NK-92 (cell line): Measurements from ENCODE around the gene DIPK1A.

Experiments used
- DNase-seq: peaks from one replicate; lab custom pipeline; 2025; ENCODE audit not compliant: unreplicated experiment; lab: John Stamatoyannopoulos, UW

The DIPK1A gene

GRCh38 chr1:92953491-92953890 lies 7.8 kb downstream of the DIPK1A start:
- no peak for DNase-seq

DNA sequence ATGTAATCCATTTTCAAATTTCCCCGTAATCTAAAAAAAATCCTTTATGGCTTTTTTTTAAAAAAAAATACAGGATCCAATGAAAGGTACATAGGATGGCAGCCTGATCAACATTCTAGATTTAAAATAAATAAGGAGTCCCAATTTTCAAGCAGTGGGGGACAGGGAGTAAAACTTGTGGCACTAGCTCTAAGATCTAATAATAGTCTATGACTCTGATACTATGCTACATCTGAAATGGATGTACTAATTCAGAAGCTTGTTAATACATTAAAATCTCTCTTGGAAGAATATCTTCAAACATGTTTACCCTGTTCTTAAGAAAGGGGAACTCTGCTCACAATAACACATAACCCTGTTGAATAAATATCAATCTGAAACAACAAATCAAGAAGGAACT lies 8.5 kb downstream of the DIPK1A start:
- no peak for DNase-seq

DNA sequence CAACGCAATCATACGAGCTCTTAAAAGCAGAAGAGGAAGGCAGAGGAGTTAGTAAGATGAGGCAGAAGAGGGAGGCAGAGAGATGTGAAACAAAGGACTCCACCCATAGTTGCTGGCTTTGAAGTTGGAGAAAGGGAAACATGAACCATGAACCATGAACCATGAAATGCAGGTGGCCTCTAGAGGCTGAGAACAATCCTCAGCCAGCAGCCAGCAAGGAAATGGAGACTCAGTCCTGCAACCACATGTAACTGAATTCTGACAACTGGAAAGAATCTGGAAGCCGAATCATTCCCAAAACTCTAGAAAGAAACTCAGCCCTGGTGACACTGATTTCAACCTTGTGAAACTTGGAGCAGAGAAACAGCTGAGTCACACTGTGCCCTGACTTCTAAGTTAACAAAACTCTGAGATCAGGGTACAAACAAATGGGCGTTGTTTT lies 10.1 kb downstream of the DIPK1A start:
- no peak for DNase-seq

GRCh38 chr1:92949937-92950817 lies 11.1 kb downstream of the DIPK1A start:
- DNase-seq: no peak

DNA sequence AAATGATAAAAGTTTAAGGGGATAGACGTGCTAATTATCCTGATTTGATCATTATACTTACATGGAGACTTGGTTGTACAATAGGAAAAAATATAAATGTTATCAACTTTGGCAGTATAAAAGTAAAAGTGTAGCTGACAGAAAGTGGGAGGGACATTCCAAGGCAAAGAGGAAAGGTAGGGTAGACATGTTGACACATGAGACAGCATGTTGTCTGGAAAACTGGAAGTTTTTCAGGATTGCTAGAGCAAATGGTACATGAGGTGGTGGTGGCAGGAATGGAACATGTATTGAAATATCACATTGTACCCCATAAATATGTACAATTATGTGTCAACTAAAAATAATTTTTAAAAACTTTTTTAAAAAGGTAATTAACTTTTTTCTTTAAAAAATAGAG lies 13.2 kb downstream of the DIPK1A start:
- DNase-seq: no peak

DNA sequence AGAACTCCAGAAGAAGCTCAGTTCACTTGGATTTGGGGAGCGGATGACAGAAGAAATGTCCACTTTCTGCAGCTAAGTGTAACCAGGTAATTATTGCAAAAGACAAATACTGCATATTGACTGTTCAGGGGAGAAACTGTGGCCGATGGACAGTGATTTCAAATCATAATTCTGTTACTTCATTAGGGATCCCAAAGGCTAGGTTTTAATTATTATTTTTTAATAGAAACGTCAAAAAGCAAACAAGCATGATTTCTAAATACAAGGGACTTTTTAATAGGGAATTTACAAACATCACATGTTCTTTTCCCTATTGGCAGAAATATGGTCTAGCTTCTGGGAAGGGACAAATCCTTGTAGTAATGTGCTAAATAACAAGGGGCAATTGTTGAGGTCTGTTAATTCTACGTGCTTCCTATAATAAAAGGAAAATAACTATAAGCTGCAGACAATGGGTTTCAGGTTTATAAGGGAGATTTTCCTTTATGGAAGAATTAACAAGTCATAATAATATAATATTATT lies 15.5 kb downstream of the DIPK1A start:
- no peak for DNase-seq

DNA sequence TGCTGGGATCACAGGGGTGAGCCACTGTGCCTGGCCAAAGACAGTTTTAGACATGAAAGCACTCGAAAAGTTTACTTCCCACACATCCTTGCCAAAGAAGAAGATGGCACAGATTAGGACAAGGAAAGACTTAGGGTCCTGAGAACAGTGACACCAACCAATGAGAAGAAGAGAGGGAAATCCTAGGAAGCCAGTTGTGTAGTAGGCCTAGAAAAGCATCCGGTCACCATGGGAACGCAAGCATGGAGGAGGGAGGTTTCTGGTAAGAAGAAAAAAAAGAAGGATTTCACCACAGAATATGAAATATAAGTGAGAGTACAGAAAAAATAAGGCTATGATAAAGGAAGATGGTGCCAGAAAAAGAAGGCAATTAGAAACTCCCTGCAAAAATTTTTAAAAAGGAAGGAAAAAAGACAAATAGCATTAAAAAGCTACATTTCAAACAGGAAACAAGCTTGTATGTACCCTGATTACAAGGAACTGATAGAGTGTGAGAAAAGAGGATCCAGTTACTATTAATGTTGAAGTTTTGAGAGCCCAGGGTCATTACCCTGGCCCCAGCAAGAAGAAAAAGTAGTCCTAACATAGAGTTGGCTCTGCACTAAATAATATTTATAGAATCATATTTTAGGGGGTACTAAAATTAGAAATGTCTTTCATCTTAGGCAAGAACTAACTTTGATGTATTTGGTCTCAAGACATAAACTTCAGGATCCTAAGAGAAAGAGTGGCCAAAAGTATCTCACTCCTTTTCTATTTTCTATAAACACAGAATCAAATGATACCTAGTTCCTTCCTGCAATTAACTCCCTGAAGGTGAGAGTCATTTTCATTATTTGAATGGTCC lies 16.1 kb downstream of the DIPK1A start:
- no peak for DNase-seq

GRCh38 chr1:92943502-92943847 lies 17.8 kb downstream of the DIPK1A start:
- no peak for DNase-seq

DNA sequence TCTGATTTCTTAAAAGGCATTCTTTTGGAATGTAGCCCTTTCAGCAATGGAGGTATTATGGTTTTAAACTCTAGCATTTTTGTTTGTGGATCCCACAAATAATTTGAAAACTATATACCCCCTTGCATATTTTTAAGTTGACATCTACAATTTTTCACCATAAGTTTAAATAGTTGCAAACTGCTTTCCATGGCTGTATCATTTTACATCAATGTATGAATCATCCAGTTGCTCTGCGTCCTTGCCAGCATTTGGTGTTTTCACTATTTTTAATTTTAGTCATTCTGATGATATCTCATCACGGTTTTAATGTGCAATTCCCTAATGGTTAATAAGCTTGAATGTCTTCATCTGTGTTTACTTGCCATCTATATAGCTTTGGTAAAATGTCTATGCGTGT lies 20.7 kb downstream of the DIPK1A start:
- no peak for DNase-seq

DNA sequence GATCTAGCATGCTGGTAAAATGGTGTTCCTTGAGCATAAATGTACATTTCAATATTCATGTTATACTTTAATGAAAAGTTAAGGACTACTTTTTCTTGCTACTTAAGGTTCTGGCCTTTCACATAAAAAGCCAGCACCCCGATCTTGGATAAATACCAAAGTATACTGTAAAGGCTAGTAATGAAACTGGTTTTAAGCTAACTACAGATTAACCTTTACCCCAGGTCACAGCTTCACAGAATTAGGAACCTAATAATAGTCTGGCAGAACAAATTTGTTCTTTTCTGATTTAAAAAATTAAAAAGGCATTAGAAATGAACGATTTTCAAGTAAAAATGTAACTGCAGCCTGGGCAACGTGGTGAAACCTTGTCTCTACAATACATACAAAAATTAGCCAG lies 23.5 kb downstream of the DIPK1A start:
- no peak for DNase-seq

GRCh38 chr1:92936865-92937264 lies 24.4 kb downstream of the DIPK1A start:
- no peak for DNase-seq

DNA sequence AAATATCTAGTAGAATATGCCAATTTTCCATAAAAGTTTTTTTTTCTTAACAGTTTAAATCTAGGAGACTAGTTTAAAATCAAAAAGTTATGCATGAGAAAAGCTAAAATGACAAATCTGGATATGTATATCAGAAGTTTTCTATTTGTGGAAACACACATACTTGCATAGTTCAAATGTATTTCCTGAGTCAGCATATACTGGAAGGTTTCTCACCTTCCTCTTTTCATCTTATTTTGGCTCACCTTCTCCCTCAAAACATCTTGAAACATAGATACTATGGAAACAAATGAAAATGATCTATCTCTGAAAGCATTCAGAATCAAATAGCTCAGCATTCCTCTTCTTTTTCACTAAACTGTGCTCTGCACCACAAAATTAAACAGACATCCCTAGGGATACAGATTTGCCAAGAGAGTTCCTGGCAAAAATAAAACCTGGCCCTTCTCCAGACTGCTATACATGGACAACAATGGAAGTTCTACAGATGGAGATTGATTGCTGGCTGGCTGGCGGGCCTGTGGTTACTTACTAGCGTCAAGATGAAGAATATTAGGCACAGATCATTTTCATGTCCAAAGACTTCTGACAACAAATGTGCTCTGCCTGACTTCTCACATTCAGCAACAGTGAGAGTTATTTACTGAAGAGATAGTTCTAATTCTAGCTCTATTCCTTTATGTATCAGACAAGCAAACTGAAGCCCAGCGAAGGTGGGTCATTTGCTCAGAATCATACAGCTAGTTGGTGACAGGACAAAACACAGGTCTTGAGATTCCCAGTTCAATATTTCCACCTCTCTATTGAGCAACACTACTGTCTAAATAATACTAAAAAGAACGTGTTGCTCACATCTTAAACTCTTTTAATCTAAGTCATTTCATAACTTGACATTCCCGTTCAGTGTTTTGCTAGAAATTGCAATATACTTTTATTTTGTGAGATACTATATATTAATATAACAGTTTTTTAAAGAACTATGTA lies 26.6 kb downstream of the DIPK1A start:
- no peak for DNase-seq

DNA sequence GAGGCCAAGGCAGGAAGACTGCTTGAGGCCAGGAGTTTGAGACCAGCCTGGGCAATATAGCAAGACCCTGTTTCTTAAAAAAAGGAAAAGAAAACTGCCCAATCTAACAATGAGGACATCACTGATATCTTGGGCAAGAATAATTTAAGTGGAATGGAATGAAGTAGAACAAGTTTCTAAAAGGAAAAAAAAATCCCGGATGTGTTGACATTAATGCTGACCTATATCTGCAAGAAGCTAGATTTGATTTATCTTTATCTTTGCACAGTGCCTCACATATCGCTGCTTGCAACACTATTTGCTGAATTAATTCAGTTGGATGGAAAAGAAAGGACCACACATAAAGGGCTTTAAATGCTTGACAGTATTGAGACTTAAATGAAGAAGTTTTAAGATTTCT lies 27.8 kb downstream of the DIPK1A start:
- no peak for DNase-seq

- DNase-seq: no peak
Measured at GRCh38 chr1:92931691-92932090, 29.6 kb downstream of the DIPK1A start.

GRCh38 chr1:92929461-92929860 lies 31.8 kb downstream of the DIPK1A start:
- DNase-seq: no peak

- DNase-seq: no peak
Measured at GRCh38 chr1:92927870-92928269, 33.4 kb downstream of the DIPK1A start.

GRCh38 chr1:92926873-92927272 lies 34.4 kb downstream of the DIPK1A start:
- no peak for DNase-seq

- no peak for DNase-seq
Measured at GRCh38 chr1:92924501-92924900, 36.8 kb downstream of the DIPK1A start.

DNA sequence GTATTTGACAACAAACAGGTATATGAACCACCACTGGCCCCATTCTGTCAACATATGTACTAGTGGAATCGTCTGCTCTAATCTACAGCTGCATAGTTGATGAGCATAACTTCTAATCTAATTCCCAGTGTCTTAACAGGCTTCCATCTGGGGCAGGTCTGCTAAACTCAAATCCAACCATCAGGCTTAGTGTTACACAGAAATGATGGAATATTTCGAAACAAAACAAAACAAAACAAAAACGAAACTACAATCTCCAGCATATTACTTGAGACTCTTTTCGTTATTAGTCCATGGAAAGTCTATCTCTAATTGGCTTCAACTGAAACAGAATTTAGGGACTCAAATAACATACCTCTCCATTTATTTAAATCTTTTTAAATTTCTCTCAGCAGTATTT lies 37.6 kb downstream of the DIPK1A start:
- DNase-seq: no peak

DNA sequence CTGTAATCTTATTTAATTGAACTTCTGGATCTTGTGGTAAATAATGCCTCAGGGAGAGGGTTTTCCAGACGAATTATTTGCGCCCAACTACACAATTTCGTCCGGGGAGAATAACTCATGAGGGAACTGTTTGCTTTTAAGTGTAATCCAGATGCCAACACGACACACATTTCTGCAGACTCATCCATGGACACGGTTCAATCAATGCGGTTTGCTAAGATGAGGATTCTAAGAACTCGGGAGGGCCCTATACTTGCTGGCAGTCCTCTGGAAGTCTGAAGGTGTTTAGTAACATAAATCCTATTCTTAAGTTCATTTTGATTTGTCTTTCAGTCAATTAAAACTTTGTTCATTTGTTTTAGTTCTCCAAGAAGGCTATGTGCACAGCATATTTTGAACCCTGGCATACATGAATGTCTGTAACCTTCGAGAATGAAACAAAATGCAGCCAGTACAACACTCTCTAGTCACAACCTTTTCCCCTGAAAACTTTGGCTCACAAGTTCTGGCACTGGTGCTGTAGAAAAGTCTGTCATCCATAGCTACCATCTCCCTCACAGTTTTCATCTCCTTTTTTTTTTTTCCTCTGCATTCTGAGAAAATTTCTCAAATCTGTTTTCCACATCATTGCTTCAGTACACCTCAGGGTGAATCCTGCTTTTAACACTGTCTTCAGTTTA lies 38.8 kb downstream of the DIPK1A start:
- no peak for DNase-seq
